ENCODE measurements around the gene KRIT1.

GRCh38 chr7:92281031-92281430 is 35.3 kb upstream of the KRIT1 start:
- TF ChIP-seq SUZ12 (IDR thresholded peaks at IDR 0.05) (no peak), CTBP1 (IDR thresholded peaks at IDR 0.05; ENCODE audit: borderline replicate concordance) (no peak), NFRKB (IDR thresholded peaks at IDR 0.05) (no peak), FOXM1 (IDR thresholded peaks at IDR 0.05; ENCODE audit: borderline replicate concordance) (no peak), SP1 (IDR thresholded peaks at IDR 0.05) (no peak), BHLHE40 (IDR thresholded peaks at IDR 0.05; ENCODE audit: borderline replicate concordance) (no peak), FOXA1 (IDR thresholded peaks at IDR 0.05) (no peak), ZNF384 (IDR thresholded peaks at IDR 0.05) (no peak), HDGF (IDR thresholded peaks at IDR 0.05; ENCODE audit: borderline replicate concordance) (no peak), TARDBP (IDR thresholded peaks at IDR 0.05) (no peak)

Measured in HEK293T (cell line).